HG03064 (cell line): Measurements from ENCODE around the gene RAB34.
"Not testable (repeated sequence)": the region's sequence is repeated elsewhere in the genome, so short reads cannot be mapped to it uniquely, and the experiment has no call there.

Experiments used
- ATAC-seq: cut with Tn5 transposase; IDR thresholded peaks from one replicate; pipeline ENCODE4 v1.9.1; 2021; ENCODE audit warnings: low read depth; ENCODE audit not compliant: unreplicated experiment

RAB34 gene

DNA sequence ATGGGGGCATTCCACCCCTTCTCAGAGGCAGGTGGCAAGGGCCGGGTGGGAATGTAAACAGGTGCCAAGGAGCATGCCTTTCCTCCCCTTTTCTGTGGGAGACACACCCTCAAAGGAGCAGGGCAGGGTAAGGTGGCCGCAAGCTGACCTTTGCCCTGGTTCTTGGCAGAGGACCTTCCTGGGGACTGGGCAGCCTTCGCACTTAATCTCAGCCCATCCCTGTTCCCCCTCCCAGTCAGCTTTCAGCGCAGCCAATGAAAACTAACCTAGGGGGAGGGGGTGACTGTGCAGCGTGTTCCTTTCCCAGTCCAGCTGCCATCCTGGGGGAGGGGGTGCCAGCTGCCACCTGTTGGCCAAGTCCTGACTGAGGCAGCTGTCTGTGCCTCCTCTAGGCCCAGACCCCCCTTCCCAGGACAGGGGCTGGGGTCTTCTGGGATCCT, 29.0 kb upstream of the RAB34 start:
- no peak for ATAC-seq

DNA sequence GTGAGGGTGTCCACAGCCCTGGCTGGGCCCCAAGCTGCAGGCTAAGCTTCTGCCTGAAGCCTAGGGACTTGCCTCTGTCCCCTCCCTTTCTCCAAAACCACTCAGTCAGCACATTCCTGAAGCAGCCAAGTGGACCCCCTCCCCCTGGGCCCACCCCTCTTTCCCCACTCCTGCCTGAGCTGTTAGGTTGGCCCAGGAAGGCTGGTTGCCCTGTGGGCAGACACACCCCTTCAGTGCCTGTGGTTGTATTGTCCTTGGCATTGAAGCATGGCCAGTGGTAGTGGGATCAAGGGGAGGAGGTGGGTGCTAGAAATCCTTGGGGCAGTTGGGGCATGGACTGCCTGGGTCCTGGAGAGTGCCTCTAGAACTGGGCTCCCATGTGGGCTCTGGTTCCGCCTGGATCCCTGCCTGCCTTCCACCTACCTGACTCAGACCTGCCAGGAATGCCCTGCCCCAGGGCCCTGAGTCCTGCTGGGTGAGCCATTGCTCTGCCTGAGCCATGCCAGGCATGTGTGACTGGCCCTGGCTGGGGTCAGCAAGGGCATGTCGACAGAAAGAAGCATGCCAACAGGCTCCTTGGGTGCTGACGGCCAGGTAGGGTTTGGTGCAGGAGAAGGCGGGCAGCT, 28.2 kb upstream of the RAB34 start:
- ATAC-seq = no peak

DNA sequence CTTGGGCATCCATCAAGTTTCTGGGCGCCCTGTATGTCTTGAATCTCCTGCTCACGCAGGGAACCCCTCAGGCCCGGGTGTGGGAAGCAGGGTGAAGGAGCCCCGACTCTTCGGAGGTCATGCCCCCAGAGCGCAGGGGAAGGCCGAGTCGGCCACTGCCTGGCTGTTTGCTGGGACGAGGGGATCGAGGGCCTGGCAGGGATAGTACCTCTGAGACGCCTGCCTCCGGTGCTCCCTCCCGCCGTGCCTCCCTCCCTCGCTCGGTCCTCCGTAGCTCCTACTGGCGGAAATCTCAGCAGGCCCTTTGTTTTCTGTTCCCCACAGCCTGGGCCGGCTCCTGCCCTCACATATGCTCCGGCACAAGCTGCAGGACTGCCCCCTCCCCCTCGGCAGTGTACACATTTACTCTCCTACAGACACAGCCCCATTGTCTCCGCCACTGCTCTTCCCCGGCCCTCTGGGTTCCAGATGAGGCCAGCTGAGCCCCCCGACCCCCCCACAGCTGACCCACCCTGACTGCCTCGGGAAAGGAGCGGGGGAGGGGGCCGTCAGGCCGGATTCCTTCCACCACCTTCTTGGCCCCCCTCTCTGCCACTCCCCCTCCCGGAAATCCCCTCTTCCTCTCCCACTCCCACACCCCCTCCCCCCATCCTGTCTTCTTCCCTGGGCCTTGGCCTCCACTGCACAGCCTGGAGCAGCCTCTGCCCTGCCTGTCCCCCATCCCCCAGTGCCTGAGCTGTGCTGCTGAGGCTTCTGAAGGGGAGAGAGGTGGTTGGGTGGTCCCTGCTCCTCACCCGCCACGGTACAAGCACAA, 27.5 kb upstream of the RAB34 start:
- no peak for ATAC-seq

DNA sequence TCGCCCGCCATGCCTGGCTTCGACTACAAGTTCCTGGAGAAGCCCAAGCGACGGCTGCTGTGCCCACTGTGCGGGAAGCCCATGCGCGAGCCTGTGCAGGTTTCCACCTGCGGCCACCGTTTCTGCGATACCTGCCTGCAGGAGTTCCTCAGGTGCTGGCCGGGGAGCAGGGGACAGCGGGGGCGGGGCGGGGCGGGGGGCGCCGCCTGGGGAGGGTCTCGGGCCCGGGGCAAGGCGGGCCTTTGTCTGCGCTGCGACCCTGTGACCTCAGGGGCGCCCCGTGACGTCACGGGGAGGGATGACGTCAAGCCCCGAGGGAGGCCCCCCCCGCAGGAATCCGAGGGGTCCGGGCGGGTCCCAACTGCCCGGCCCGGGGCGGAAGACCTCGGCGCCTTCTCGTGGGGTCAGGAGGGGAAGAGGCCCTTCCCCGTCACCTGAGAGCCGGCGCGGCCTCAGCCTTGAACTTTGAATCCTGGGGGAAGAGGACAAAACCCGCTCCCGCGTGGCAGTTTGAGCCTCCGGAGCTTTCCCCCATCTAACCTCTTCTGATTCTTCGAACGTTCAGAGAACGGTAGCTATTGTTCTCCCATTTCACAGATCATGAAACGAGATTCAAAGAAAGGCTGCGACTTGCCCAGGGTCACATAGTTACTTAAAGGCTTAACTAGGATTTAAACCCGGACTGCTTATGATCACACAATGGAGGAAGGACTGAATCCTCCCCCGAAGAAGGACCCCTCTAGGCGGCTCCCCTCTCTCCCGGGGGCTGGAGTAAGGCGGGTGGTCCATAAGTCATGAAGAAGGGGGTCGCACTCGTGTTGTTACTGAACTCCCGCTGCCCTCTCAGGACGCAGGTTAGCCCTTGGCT, 26.7 kb upstream of the RAB34 start:
- ATAC-seq = no peak

DNA sequence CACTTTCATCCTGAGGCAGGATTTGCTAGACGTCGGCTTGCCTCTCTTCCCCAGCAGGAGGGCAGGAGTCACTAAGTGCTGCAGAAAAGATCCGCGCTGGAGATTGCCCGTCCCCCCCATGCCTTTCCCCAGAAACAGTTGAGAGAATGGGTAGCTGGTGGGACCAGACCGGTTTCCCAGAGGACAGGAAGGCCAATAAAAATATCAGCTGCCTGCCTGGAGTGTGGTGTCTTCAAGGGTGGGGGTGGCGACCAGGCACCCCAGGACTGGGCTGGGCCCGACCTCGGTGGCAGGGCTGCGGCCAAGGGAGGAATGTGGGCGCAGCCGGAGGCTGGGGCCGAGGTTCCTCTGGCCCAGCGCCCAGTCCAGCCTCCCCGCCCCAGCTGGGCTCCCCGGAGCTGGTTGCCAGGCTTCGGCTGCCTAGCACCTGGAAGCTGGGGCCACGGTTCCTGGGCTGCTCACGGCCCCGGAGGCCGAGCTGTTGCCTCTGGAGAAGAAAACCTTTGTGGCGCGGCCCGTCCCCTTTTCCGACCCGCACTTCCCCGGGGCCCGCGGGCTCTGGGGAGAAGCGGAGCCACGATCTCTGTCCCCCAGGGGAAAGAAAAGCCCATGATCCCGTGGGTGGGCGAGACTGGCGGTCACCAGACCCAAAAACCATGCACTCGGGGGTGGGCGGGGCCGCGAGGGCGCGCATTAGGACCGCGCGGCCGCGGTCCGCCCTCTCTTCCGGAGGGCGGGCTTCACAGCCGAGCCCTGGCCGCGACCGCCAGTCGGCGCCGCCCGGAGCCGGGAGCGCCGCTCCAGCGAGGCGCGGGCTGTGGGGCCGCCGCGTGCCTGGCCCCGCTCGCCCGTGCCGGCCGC, 25.8 kb upstream of the RAB34 start, which contains the start of gene TRAF4:
TRAF4 (plus strand) TSS at position 769 of the 861 bp plus-strand sequence. CDS start 102 bp downstream, outside the sequence.
- peak; percentile 52 for ATAC-seq

DNA sequence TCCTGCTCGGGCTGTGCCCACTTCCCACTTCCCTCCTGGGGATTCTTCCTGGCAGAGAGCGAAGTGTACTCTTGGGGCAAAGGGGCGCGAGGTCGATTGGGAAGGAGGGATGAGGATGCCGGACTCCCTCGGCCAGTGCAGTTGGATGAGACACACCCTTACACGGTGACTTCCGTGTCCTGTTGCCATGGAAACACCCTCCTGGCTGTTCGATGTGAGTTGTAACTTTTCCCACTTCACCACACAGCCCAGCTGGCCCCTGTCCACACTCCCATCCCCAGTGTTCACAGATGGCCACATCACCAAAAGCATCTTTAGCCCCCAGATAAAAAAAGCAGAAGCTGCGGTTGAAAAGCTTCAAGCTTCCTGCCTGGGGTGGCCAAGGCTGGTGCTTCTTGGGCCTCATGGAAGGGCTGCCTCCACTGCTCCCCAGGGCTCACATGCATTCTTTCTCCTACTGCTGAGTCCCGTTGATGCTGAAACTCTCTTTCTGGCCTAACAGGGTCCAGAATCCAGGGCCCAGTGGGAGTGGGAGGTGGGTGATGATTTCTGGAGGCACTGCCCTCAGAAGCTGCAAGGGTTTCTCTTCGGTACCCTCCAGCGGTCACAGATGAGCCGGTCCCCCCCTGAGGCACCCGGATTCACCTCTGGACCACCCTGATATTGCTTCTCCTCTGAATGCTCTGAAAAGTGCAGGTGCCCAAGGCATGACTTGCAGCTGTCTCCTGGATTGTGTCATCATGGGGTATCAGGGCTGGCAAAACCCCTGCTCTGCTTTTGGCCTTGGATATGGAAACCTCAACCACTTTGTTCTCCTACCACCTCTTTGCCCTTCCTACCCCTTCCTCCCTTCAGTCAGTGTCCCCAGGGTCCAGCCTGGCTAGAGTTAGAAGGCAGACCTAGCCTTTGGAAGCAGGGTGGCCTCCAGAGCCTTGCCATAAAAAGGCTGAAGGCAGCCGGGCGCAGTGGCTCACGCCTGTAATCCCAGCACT, 24.0 kb upstream of the RAB34 start:
- ATAC-seq = no peak

DNA sequence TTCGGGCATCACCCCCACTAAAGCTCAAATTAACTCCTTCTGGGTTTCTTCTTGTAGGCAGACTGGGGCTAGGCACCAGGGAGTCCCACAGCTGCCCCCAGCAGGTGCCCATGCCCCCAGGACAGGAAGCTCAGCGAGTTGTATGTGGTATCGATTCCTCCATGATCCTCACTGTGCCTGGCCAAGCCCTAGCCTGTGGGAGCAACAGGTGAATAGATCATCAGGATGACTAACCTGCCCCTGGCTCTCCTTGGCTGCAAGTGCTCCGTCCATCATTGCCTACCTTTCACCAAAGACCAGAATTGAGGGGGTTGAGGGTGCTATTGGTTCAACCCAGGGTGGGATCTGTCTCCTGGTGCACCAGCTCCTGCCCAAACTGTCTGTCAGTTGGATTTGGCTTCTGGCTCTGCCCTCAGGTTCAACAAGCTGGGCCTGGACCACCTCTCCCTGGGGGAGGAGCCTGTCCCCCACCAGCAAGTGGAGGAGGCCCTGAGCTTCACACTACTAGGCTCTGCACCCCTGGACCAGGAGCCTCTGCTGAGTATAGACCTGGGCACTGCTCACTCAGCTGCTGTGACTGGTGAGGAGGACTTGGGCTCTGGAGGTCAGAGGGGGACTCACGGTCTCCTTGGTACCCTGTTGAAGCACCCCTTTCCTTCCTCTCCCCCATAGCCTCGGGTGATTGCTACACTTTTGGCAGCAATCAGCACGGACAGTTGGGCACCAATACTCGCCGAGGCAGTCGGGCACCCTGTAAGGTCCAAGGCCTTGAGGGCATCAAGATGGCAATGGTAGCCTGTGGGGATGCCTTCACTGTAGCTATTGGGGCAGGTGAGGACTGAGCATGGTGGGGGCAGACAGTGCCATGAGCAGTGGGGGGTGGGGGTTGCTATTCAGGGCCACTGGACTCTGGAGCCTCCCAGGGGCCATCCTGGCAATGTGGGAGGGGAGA, 23.0 kb upstream of the RAB34 start:
- ATAC-seq = no peak

DNA sequence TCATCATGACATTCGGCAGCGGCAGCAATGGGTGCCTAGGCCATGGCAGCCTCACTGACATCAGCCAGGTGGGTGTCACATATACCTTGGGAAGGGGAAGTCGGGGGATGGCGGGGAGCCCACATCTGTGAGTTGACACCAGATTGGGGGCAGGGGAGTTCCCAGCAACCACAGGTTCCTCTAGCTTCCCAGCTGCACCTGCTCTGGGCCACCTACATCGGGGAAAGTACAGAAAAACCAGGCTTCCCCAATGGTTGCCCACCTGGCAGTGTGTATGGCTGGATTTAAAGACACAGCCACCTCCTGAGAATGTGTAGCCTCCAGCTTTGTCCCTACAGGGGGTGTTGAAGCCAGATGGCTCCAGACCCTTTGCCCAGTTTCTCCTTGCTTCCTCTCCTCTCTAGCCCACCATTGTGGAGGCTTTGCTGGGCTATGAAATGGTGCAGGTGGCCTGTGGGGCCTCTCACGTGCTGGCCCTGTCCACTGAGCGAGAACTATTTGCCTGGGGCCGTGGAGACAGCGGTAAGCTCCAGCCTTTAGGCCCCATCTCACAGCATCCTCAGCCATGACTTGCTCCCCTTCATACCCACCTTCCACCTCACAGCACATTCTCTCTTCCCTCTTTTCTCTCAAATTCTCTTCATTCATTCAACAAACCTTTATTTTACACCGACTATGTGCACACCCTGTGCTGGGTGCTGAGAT, 21.2 kb upstream of the RAB34 start:
- no peak for ATAC-seq

DNA sequence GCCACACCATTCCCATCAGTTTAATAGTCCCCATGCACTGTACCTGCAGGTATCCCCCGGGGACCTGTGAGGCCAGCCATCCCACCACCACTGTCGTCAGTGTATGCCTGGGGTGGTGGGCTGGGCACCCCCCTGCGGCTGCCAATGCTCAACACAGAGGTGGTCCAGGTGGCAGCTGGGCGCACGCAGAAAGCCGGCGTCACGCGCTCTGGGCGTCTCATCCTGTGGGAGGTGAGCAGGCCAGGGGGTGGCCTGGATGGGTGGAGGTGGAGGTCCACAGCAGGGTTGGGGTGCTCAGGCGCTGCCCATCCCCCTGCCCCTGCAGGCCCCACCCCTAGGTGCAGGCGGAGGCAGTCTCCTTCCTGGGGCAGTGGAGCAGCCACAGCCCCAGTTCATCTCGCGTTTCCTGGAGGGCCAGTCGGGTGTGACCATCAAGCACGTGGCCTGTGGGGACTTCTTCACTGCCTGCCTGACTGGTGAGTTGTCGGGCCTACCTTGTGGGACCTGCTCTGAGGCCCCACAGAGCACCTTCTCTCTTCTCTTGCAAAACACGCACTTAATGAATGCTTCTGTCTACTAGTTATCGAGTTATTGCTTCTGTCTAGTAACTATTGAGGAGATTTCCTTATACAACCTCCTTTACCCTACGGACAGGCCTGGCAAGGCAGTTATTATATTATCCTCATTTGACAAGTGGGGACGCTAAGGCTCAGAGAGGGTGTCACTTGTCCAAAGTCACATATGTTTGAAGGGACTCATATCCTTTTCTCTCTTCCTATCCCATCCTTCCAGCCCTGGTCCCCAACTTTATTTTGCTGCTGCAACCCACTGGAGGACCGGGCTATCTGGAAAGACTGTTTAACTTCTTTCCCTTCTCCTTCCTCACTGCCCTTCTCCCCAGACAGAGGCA, 20.4 kb upstream of the RAB34 start:
- peak; percentile 52 for ATAC-seq

DNA sequence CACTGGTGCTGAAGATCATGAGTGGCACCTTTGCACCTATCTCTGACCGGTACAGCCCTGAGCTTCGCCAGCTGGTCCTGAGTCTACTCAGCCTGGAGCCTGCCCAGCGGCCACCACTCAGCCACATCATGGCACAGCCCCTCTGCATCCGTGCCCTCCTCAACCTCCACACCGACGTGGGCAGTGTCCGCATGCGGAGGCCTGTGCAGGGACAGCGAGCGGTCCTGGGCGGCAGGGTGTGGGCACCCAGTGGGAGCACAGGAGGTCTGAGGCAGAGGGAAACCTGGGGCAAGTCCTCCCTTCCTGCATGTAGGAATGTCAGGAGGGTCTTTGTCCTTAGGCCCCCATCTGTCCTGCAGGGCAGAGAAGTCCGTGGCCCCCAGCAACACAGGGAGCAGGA, 19.6 kb upstream of the RAB34 start:
- ATAC-seq = no peak

DNA sequence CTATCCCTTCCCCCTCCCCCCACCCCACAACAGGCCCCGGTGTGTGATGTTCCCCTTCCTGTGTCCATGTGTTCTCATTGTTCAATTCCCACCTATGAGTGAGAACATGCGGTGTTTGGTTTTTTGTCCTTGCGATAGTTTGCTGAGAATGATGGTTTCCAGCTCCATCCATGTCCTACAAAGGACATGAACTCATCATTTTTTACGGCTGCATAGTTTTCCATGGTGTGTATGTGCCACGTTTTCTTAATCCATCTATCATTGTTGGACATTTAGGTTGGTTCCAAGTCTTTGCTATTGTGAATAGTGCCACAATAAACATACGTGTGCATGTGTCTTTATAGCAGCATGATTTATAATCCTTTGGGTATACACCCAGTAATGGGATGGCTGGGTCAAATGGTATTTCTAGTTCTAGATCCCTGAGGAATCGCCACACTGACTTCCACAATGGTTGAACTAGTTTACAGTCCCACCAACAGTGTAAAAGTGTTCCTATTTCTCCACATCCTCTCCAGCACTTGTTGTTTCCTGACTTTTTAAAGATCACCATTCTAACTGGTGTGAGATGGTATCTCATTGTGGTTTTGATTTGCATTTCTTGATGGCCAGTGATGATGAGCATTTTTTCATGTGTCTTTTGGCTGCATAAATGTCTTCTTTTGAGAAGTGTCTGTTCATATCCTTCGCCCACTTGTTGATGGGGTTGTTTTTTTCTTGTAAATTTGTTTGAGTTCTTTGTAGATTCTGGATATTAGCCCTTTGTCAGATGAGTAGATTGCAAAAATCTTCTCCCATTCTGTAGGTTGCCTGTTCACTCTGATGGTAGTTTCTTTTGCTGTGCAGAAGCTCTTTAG, 18.5 kb upstream of the RAB34 start:
- not testable (repeated sequence) for ATAC-seq

DNA sequence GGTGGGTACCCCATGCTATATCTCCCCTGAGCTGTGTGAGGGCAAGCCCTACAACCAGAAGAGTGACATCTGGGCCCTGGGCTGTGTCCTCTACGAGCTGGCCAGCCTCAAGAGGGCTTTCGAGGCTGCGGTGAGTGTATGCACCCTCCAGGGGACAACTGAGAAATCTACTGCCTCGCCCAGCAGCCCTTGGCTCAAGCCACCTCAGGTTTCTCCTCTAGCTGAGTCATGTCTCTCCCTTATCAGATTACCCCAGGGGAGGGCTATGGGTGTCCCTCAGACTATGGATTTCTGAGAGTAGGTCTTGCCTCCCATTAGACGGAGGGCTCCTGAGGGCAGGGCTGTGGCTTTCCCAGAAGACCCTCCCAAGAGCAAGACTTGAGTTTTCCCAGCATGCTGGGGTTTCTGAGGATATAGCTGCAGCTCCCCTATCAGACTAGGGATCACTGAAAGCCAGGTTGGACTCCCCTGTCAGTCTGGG, 17.6 kb upstream of the RAB34 start:
- ATAC-seq = no peak

DNA sequence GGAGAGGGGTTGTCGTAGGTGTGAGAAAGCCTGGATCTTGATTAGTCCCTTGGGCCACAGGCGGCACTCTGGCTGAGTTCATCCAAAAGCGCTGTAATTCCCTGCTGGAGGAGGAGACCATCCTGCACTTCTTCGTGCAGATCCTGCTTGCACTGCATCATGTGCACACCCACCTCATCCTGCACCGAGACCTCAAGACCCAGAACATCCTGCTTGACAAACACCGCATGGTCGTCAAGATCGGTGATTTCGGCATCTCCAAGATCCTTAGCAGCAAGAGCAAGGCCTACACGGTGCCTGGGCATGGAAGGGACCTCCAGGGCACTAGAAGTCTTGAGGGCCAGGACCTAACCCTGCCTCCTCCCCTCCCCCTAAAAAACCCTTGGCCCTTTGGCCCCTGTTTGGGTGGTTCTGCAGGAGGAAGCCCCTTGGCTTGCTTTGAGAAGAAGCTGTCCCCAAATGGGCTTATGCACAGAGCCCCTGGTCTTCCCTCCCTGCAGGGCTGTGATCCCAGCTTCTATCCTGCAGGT, 17.1 kb upstream of the RAB34 start:
- no peak for ATAC-seq

DNA sequence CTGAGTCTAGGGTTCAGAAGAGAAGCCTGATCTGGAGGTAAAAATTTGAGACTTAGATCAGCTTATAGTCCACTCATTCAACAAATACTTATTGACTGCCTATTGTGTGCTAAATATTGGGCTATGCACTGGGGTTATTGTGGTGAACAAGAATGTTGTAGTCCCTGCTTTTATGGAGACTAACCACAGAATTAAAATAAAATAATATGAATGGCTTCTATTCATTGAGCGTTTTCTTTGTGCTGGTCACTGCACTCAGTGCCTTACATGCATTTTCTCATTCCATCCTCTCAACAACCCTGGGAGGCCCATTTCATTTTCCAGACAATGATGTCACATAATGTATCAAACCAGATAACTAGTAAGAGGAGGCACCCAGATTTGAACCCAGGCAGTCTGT, 15.7 kb upstream of the RAB34 start:
- no peak for ATAC-seq

DNA sequence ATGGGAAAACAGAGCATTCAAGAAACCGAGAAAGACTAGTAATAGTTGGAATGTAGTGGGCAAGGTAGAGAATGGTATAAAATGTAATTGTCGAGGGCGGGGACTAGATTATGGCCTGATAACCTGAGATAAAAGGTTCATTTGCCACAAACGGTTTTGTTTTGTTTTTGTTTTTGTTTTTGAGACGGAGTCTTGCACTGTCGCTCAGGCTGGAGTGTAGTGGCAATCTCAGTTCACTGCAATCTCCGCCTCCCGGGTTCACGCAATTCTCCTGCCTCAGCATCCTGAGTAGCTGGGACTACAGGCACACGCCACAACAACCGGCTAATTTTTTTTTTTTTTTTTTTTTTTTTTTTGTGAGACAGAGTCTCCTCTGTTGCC, 12.3 kb upstream of the RAB34 start:
- ATAC-seq = no peak
